Inflammatory macrophage (primary cell): ENCODE data around the gene MX2.

Experiments
- DNase-seq, 2 donors: peaks; one replicate each; pipeline ENCODE4 v3.0.0-alpha.2; 2020 to 2022

The MX2 gene

DNA sequence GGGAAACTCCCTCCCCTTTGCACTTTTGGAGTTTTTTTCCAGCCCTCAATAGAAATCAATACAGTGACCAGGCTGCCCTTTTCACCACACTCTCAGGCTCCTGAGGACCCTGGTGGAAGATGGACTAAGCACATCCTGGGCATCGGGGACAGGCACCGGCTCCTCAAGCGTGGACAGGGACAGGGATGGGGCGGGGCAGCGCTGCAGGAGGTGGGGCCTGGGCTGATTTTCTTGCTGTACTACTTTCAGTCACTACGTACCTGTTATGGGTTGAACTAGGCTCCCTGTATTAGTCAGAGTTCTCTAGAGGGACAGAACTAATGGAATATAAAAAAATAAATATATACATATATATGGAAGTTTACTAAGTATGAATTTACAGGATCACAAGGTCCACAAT lies 2.5 kb downstream of the MX2 start:
- DNase-seq = no peak

DNA sequence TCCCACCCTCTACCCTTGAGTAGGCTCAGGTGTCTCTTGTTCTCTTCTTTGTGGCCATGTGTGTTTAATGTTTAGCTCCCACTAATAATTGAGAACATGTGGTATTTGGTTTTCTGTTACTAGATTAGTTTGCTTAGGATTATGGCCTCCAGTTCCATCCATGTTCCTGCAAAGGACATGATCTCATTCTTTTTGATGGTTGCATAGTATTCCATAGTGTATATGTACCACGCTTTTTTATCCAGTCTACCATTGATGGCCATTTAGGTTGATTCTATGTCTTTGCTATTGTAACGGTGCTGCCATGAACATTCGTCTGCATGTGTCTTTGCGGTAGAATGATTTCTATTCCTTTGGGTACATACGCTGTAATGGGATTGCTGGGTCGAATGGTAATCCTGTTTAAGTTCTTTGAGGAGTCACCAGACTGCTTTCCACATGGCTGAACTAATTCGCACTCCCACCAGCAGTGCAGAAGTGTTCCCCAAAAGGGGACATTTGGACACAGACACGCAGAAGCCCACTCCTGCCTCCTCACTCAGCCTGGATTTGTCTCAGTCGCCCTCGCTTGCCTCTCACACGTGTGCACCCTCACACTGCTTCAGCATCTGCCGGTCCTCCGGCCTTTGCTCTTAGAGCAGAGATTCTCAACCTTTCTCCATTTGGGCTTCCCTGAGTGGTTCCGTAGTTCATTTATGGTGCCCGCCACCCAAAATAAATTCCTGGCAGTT lies 3.7 kb downstream of the MX2 start:
- DNase-seq = no peak

DNA sequence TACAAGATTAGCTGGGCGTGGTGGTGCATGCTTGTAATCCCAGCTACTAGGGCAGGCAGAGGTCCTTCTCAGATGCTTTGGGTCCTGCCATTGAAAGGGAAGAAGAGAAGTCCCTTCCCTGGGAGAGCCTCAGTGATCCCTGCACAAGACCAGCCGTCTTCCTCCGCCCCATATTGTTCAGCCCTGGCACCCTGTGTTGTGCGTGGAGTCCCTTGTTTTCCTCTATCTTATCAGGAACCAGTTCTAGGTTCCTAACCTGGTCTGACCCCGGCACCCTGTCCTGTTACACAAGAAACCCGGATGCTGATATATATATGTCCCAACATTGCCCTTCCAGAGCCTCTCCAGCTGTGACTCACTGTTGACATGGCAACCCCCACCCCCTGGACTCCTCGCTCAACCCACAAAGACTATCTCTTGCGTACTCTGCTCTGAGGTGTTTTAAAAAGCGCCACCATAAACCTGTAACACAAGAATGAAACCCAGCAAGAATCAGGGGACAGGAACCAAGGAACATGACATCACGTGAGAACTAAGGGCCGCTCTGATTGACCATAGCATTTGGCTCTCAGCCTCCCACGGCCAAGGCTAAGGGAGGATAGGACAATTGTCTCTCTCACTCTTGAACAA lies 4.8 kb downstream of the MX2 start:
- peak; percentile 93 to 95 for DNase-seq

DNA sequence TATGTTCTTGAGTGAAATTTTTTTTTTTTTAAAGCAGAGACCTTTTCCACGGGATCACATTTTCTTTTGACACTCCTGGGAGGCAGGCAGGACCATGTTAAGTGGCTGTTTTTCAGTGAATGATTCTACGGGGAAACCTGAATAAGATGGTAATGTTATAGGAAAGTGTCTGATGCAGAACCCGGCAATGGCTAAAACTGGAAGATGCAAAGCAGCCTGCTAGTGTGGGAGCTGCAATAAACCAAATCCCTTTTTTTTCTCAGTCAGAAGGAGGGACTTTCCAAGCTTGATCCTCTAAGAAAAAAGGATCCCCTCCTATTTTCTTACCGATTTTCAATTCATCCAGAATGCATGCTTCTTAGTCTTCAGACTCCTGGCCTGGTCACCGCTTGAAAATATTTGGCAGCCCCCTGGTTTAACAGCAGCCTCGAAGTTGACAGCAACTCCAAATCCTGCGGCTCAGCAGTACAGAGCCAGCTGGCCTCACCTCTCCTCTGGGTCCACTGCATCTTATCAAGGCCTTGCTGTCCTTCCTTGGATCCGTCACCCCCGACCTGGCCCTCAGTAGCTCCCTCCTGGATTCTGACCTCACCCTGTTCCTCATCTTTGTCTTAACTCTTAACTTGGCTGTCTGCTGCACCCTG lies 5.6 kb downstream of the MX2 start:
- DNase-seq = peak in 1 of 2 donors; percentile 28

DNA sequence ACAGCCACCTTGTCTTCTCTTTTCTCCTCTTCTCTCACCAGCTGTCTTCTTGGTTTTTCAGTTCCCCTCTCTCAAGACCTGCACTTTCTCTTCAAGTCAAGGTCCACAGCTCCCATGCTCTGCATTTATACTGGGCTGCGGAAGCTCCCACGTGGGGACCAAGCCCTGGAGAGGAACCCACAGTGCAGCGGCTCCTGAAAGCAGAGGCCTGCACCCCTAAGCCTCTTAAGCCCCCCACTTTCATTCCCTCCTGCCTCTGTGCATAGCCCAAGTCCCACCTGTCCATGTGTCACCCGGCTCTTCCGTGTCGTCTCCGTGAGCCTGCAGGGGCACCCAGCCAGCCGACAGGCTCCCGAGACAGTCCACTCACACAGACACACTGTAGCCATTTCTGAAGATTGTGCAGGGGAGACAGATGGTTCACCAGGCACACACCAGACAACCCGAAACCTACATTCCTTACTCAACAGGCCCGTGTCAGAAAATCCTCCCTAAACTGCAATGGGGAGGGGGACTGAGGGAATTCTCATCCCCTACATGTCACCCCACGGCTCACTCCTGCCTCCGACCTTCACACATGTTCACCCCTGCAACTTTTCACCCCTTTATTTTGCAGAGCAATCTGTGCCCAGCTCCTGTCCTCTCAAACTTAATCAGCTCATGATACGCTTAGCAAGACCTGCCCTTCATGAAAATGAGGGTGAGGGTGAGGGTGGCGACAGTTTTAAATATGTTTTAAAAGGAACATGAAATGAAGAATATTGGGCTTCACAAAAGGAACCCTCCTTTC lies 6.3 kb downstream of the MX2 start:
- DNase-seq = no peak

DNA sequence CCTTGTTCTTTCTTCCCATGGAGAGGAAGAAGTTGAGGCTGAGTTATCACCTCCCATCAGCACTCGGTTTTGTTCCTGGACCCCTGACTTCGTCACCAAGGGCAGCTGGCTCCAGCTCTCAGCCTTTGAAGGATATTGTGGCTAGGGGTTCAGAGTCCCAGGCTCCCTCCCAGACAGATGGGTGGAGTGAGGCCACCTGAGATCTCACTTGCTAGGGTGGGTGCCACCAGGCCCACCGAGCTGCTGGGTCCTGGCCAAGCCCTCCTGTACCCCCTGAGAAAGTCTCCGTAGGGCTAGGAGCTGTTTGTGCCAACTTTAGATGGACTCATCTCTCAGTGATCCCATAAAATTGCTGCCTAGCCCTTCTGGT lies 6.9 kb downstream of the MX2 start:
- DNase-seq = no peak

DNA sequence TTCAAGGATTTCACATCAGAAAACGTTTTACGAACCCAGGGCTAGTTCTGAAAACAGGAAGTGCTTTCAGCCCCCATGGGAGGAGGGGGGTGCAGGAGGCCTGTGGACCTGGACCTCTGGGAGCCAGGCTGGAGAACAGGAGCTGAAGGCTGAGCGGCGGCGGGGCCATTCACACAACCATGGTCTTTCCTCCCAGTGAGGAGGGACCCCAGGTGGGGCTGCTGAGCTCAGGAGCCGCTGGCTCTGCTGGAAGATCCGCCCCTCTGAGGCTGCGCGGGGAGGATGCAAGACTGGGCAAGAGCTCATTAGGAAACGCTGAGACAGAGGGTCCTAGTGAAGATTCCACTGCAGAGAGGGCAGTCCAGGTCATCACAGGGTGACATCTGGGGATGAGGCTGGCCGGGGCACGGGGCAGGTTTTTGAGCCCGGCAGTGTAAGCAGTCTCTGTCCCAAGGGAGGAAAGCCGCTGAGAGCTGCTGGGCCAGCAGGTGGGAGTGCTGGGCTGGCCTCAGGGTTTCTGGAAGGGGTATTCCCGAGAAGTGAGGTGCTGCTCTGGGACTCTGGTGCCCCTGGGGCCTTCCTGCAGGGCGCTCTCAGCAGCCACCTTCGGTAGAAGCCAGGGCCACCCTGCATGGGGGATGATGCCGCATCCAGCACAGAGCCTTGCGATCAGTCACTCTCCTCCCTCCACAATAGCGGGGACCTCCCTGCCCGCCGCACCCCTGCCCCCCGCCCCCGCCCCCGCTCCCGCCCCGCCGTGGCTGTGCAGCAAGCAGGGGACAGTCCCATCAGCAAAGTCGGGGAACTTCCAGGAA lies 7.5 kb downstream of the MX2 start:
- peak; percentile 13 to 15 for DNase-seq

DNA sequence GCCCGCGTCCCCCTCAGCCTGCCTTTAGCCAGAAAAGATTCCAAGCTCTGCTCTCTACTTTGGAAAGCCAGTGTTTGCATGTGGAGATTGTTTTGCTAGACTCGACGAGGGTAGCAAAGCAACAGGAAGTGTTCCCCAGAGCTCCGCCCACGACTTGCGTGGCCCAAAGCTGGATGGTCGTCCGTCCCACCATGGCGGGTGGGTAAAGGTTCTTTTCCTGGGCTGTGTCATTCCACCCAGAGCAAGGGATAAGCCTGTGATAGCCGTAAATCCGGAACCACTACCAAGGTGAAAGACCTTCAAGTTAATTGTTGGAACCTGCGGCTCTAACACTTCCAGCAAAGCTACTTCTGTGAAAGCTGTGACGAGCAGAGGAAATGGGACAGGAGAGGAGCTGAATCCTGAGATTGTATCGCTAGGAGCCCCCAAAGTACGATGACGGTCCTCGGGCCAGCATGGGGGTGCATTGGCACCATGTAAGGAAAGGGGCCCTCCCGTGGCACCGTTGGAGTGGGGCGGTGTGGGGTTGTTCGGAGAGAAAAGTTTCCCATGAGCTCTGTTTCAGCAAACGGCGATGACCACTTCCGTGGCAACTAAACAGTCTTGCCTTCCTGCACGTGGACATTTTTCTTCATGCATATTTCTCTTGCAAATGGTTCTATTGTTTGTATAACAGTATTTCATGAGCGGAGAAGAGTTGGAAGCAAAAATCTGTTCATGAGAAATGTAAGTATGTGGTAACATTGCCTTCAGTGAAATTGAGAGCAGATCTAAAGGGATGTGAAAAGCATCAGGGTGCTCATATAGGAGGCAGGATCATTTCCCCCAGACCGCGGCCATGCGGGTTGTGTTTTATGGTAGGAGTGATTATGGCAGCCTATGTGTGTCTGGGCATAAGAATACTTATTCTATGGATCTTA lies 8.4 kb downstream of the MX2 start:
- DNase-seq = peak in 1 of 2 donors; percentile 30

DNA sequence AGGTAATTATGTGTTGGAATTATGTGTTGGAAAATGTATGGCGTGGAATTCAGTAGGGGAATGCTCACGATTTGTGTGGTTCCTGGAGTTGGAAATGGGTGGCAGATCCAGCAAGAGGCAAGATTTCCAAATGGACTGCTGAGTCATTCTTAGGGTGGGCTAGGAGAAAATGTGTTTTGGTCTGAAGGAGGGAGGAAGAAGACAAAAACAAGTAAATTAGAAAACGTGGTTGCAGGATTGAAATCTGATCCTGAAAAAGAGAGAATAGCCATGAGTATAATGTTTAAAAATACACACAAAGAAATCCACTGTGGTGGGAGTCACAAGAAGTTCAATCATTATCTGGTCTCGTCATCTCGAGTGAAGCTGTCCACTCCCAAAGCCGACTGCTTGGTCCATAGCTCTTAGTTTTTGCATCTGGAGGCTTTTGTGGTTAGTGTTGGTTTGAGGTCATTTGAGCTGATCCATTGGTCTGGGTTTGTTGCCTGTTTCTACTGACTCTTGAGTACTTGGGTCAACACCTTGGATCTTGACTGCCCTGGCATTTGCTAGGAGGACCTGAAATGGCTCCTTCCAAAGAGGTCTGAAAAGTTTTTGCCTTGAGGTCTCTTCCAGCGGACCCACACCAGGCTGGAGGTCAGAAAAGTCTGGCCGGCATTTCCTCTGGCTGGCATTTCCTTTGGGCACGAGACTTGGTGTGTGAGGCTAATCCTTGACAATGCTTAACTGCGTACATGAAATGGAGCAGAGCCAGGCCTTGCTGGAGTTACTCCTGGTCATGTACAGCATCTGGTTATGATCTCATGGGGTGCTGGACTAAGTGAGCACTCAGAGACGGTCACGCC lies 9.2 kb downstream of the MX2 start:
- no peak for DNase-seq

DNA sequence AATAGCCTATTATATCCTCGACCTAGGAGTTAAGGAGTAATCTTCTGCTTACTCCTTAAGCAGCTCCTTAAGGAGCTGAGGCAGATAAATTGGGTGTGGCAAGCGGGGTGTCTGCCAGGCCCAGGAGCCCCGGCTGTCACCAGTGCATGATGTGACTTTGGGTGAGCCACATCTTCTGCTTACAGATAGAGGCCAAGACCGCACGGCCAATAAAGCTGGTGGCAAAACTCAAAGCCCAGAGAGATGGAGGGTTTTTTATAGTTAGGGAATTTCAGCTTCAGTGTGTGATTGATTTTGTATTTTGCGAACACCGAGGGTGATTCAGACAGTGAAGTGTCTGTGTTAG lies 9.8 kb downstream of the MX2 start:
- no peak for DNase-seq

DNA sequence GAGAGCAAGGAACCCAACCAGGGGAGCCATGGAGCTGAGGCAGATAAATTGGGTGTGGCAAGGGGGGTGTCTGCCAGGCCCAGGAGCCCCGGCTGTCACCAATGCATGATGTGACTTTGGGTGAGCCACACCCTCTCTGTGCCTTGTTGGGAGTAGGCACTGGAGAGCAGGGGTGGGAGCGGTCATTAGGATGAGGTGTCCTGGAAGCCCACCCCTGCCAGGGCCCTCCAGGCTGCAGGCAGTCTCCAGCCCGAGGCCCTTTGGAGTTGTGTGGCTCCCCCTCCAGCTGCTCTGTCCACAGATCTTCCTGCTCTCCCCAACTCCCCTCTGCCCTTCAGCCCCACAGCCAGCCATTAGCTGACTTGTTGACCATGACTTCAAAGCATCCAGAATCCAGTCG lies 11.4 kb downstream of the MX2 start:
- DNase-seq = no peak

DNA sequence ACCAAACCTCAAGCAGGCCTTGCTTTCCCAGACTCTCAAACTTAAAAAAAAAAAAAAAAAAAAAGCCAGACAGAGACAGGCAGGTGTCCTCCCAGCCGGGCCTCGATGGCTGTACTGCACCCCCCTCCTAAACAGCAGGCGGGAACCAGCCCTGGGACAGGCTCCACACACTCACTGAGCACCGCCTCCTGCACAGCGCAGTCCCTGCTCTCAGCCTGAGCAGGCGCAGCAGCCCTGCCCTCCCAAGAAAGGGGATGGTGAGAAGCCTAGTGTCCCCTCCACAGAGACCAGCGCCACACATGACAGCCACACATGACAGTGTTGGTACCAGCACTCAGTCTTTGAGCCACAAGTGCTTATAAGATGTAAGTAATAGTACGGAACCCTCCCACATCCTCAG lies 11.9 kb downstream of the MX2 start:
- no peak for DNase-seq

DNA sequence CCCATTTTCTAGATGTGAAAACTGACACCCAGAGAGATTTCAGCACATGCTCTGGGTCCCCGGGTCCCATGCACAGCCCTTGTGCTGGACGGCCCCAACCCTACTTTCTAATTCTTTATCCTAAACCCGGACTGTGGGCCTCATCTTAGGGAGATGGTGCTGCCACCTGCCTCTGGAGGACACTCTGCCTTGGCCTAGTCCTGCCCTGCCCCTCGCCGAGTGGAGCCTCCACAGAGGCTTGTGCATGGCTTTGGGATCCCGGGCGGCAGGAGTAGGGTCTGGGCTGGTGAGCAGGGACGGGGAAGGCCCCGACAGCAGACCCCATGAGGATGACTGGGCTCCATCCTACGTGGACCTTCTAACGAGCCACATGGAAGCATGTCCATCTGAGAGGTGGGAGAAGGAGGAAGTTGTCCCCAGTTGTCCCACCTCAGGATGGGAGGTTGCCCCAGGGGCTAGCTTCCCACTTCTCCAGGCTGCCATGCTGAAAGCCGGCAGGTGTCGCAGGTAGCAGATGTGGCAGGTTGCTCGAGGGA lies 12.4 kb downstream of the MX2 start:
- no peak for DNase-seq

DNA sequence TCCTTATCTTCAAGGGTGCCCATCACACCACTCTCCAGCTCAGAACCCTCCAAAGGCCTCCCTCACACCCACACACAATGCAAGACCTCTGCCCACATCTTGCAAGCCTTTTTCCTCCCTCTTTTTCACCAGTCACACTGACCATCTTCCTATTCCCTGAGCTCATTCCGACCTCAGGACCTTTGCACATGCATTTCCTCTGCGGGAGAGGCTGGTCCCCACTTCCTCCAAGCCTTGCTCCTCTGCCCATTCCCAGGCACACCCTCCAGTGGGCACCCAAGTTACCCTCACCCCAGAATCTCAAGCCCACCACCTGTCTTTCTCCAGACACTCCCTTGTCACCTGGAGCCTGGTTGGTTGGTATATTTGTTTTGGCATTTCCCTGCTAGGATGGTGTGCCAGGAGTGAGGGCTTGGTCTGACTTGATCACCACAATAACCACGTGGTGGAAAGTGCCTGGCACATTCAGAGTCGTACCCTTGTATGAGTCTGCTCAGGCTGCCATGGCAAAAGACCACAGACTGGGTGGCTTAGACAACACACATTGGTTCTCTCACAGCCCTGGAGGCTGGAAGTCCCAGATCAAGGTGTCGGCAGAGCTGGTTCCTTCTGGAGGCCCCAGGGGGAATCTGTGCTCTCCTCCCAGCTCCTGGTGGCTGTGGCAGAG lies 13.2 kb downstream of the MX2 start:
- no peak for DNase-seq

DNA sequence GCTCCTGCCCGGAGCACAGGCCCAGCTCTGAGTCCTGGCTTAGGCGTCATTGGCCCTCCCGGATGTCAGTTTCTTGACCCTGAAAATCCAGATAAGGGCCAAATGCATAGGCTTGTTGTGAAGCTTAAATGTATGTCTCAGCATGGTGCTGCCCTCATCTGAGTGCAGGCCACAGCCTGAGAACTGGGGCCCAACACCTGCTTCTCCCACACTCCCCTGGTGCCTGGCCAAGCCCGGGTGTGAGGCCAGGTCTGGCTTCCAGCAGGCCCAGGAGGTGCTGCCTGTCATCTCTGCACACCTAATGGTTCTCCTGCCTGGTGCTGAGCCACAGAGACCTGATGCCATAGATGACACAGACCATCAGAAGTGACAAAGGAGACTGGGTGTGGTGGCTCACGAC lies 14.0 kb downstream of the MX2 start:
- DNase-seq = no peak

DNA sequence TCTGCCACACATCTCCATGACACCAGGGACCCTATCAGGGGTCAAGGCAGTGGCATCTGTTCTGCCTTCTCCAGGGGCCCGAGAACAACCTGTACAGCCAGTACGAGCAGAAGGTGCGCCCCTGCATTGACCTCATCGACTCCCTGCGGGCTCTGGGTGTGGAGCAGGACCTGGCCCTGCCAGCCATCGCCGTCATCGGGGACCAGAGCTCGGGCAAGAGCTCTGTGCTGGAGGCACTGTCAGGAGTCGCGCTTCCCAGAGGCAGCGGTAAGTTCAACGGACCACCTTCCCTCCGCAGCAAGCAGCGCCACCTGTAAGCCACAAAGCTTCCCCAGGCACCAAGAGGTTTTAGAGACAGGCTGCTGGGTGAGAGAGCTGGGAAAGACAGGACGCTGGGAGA lies 15.9 kb downstream of the MX2 start:
- no peak for DNase-seq

DNA sequence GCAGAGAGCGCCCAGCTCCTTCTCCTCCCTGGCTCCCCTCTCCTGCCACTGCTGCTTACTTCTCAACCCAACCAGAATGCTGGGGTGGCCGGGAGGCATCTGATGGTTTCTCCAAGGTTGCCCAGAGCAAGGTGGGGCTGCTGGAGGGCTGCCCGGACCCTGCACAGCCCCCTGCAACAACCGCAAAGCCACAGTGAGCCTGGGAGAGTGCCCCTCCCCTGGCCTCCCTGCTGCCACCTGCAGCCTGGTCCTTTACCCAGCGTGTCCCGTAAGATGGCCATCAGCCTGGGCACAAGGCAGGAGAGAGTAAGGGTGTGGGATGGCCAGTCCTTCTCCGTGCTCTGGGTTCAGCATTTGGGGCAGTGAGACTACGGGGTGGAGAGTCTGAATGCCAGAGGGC lies 17.0 kb downstream of the MX2 start:
- no peak for DNase-seq

DNA sequence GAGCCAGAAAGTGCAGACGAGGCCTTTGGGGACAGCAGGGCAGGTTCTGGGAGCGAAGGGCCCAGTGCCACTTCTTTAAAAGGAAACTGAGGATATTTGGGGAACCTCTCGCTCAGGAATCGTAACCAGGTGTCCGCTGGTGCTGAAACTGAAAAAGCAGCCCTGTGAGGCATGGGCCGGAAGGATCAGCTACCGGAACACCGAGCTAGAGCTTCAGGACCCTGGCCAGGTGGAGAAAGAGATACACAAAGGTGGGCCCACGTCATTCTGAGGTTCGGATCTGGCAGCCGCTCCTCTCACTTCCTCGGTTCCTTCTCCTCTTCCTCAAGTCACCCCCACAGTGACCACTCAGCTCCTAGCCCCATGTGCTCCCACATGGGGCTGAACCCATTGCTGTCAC lies 18.1 kb downstream of the MX2 start:
- no peak for DNase-seq

DNA sequence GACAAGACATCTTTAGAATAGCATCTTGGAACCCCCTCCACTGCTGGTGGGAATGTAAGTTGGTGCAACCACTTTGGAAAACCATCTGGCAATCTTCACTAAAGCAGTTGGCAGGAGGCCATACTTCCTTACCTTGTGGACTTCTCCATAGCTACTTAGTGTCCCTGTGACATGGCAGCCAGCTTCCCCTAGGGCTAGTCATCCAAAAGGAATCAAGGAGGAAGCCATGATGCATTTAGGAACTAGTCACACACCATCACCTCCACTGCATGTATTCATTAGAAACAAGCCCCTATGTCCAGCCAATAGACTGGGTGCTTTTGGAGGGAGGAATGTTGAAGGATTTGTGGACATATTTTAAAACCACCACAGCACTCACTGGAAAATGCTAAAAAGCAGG lies 19.9 kb downstream of the MX2 start:
- no peak for DNase-seq
